Astrocyte of the hippocampus (primary cell): Measurements from ENCODE around the gene CHRNE.

Experiments used
- DNase-seq: peaks from one replicate; pipeline ENCODE4 v3.0.0; 2011; ENCODE audit warnings: low read depth, low spot score

Gene CHRNE

GRCh38 chr17:4903051-4903818 lies at the start of gene CHRNE:
Gene CHRNE (minus strand): TSS chr17:4903098. CDS start chr17:4903063, 35 bp downstream.
- peak; percentile 85 for DNase-seq

GRCh38 chr17:4951486-4951885 lies 48.6 kb upstream of the CHRNE start:
- DNase-seq = no peak

- no peak for DNase-seq
These were observed 47.9 kb upstream of the CHRNE start, which contains the start of gene ENO3 for GRCh38 chr17:4950746-4951204. Gene ENO3 (plus strand): TSS chr17:4951119. CDS start chr17:4951830, 711 bp downstream.

GRCh38 chr17:4950075-4950745 lies 47.3 kb upstream of the CHRNE start:
- no peak for DNase-seq

- peak; percentile 78 for DNase-seq
These were observed 46.6 kb upstream of the CHRNE start for GRCh38 chr17:4949321-4950074.

- DNase-seq = peak; percentile 95
These were observed 46.0 kb upstream of the CHRNE start for GRCh38 chr17:4948931-4949320.

- DNase-seq = peak; percentile 94
These were observed 45.5 kb upstream of the CHRNE start, which contains the start of gene PFN1 for GRCh38 chr17:4948166-4948930. Gene PFN1 (minus strand): TSS chr17:4948530. CDS start chr17:4948394, 136 bp downstream.

- peak; percentile 79 for DNase-seq
These were observed 44.7 kb upstream of the CHRNE start for GRCh38 chr17:4947411-4948165.

- DNase-seq = peak; percentile 48
These were observed 44.1 kb upstream of the CHRNE start for GRCh38 chr17:4947010-4947410.

- no peak for DNase-seq
These were observed 43.5 kb upstream of the CHRNE start for GRCh38 chr17:4946312-4946976.

GRCh38 chr17:4945944-4946280 lies 43.0 kb upstream of the CHRNE start:
- DNase-seq = no peak

- peak; percentile 90 for DNase-seq
These were observed 42.5 kb upstream of the CHRNE start for GRCh38 chr17:4945176-4945943.

- DNase-seq = no peak
These were observed 41.8 kb upstream of the CHRNE start for GRCh38 chr17:4944554-4945175.

- no peak for DNase-seq
These were observed 41.3 kb upstream of the CHRNE start for GRCh38 chr17:4944163-4944553.

GRCh38 chr17:4942760-4943508 lies 40.0 kb upstream of the CHRNE start:
- no peak for DNase-seq

- no peak for DNase-seq
These were observed 38.4 kb upstream of the CHRNE start for GRCh38 chr17:4941319-4941610.

GRCh38 chr17:4940555-4941318 lies 37.8 kb upstream of the CHRNE start:
- no peak for DNase-seq
